COR-L47 (cell line): ENCODE measurements around the gene NBPF4.
"Not testable (repeated sequence)": the region's sequence is repeated elsewhere in the genome, so short reads cannot be mapped to it uniquely, and the experiment has no call there.

Experiments used
- DNase-seq: peaks from one replicate; lab custom pipeline; 2025; lab: John Stamatoyannopoulos, UW

Gene NBPF4, protein sequence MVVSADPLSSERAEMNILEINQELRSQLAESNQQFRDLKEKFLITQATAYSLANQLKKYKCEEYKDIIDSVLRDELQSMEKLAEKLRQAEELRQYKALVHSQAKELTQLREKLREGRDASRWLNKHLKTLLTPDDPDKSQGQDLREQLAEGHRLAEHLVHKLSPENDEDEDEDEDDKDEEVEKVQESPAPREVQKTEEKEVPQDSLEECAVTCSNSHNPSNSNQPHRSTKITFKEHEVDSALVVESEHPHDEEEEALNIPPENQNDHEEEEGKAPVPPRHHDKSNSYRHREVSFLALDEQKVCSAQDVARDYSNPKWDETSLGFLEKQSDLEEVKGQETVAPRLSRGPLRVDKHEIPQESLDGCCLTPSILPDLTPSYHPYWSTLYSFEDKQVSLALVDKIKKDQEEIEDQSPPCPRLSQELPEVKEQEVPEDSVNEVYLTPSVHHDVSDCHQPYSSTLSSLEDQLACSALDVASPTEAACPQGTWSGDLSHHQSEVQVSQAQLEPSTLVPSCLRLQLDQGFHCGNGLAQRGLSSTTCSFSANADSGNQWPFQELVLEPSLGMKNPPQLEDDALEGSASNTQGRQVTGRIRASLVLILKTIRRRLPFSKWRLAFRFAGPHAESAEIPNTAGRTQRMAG

DNA sequence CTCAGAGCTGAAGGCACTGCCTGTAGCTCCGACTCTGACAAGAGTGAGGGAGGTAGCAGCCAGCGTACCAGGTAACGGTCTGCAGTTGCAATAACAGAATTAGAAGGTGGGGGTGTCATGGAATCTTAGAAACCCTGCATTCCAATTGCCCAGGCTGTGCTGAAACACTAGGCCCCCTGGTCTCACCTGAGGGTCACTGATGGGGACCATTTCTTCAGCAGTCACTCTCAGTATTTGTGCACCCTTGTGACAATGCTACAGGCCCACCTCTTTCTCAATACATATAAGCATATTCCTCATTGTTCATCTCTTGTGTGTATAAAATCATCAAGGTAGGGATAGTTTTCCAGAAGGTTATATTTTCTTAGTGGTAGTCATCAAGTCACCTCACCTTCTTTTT lies at the start of gene NBPF4:
NBPF4 (minus strand) TSS at position 101 of the 400 bp plus-strand sequence. CDS start 315 bp downstream, outside the sequence.
- DNase-seq = not testable (repeated sequence)

DNA sequence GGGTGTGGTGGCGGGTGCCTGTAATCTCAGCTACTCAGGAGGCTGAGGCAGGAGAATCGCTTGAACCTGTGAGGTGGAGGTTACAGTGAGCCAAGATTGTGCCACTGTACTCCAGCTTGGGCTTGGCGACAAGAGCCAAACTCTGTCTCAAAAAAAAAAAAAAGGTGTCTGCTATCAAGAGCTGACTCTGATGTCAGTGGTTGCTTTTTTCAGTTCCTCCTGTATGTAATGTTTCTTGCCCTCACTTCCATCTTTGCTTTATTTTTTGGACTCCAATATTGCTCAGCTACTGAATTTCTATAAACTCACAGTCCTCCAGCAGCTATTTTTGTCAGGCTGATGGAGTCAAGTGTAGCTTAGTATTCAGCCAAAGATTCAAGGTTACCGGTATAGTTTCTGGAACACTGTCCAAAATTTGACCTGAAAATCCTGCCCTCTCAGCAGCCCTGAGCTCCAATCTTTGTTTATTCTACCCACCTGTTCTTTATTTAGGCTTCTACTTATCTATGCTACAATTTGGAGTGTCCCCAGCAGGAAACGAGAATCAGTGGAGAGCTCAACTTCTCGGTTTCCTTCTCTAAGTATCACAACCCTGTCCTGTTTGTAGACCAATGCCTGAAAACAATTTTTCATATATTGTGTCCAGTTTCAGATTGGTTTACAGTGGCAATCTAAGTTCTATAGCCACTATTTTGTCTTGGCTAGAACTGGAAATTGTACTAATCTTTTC lies 38.8 kb upstream of the NBPF4 start:
- not testable (repeated sequence) for DNase-seq

DNA sequence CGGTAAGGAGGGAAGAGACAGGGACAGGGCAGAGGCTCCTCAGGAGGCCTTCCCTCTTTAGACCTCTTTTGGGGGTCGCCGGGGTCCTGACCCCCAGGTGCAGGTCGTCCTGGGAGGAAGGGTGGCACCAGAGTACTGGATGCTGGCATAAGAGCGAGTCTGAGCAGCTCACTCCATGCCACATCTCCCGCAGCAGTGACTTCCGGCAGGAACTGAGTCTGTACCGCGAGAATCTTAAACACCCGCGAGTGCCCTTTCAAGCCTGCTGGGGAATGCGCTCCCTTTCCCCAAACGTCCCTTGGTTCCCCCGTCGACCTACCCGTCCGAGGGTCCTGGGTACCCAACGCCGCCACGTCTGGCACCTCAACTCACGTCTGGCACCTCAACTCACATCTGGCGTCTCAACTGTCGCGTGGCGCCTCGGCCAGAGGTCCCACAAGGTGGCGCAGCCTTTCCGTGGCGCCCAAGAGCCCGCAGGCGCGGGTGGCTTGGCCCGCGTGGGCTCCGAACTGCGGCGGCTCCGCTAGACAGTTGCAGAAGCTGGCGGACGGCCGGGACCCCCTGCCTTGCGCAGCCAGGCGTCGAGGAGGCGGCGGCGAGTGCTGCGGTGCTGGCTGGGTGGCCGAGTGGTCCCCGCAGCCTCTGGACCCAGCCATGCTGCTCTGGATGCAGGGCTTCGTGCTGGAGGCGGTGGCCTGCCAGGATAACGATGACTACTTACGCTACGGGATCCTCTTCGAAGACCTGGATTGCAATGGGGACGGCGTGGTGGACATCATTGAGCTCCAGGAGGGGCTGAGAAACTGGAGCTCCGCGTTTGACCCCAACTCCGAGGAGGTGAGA lies 28.8 kb upstream of the NBPF4 start:
- DNase-seq = not testable (repeated sequence)

DNA sequence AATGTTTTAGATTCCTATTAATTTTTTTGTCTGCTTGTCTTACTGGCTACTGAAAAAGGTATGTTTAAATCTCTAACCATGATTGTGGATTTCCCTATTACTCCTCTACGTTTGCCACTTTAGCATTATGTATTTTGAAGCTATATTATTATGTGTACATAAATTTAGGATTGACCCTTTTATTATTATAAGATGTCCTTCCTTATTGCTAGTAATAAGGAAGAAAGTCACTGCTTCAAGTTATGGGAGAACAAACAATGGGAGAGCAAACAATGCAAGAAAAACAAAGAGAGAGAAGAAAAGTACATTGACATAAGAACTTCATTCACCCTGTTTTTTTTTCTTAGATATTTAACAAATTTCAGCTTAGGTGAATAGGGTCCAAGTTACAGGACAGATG lies 23.2 kb upstream of the NBPF4 start:
- not testable (repeated sequence) for DNase-seq

DNA sequence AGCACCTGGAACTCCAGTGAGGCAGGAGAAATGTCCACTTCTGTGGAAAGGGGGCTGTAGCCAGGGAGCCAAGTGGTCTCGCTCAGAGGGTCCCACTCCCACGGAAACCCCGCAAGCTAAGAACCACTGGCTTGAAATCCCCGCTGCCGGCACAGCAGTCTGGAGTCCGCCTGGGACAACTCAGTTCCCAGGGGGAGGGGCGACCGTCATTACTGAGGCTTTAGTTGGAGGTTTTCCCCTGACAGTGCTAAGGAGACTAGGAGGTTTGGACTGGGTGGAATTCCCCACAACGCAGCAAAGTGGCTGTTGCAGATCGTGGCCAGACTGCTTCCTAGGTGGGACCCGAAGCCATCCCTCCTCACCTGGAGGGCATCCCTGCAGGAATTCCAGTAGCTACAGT lies 18.1 kb upstream of the NBPF4 start:
- not testable (repeated sequence) for DNase-seq

DNA sequence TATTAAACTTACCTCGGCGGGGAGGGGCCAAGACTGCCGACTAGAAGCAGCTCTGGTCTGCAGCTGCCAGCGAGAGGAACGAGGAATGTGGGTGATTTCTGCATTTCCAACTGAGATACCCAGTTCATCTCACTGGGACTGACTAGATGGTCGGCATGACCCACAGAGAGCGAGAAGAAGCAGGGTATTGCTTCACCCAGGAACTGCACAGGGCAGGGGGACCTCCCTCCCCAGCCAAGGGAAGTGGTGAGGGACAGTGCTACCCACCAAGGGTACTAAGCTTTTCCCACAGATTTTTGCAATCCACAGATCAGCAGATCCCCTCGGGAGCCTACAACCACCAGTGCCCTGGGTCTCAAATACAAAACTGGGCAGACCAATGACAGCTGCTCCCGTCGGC lies 17.6 kb upstream of the NBPF4 start:
- DNase-seq = not testable (repeated sequence)

DNA sequence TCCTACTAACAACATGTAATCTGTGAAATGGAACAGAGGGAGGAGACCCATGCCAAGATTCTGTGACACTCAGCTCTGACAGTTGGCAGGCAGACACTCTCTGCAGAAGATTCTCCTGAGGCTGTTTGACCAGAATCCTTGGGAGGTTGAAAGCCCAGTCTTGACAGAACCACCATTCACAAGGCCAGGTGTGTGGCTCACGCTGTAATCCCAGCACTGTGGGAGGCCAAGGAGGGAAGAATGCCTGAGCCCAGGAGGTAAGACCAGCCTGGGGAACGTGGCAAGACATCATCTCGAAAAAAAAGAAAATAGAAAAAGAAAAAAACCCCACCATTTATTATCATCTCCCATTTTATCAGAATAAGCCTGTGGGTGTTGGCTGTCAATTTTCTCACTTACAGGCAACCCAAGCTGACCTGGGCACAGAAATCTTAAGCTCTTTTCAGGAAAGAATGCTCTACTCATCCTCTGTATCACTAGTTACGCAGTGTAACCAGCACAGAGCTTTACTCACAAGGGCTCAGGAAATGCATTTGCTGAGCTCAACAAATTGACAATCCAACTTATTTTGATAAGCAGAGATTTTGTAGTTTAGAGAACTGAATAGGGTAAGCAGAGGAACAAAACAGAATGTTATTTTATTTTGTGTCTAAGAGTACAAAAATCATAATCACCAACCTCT lies 16.8 kb upstream of the NBPF4 start:
- DNase-seq = not testable (repeated sequence)

DNA sequence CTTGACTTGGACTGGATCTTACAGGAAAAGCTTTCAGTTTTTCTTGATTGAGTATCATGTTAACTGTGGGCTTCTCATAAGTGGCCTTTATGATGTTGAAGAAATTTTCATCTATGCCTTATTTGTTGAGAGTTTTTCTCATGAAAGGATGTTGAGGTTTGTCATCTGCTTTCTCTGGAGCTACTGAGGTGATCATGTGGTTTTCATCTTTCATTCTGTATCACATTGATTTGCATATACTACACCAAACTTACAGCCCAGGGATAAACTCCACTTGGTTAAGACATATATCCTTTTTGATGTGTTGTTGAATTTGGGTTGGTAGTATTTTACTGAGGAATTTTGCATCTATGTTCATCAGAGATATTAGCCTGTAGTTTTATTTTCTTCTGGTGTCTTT lies 11.6 kb upstream of the NBPF4 start:
- not testable (repeated sequence) for DNase-seq

DNA sequence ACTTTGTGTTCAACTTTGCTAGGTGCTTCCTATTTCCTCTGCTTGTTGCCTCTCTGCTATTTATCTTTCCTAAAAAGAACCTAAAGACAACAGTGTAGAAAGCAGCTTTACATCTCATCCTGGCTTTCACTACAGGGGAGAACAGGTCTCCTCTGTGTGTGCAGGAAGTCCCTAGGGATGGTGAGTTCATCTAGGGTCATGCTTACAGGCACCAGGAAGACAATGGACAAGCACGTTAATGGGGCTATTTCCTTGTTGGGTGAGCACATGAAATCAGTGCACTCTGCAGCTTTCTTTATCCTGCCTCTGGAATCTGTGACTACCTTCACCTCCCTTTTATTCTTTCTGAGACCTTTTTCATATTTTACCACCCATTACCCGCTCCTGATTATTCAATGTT lies 4.5 kb downstream of the NBPF4 start:
- not testable (repeated sequence) for DNase-seq

DNA sequence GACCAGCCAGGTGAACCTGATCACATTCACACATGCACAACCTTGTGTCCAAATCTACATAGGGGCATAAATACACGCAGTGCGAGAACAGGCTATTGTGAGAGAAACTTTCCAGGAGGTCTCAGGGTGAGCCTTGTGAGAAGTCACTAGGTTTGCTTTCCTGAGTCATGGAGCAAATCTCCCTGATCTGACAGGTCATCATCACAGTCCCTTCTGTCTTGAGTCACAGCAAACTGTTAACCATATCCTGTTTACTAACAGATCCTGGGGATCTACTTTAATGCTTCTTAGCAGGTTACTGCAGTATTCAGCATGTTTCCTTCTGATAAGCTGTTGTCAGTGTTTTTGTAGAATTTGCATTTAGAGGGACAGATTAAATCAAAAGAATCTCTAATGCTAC lies 8.6 kb downstream of the NBPF4 start:
- DNase-seq = not testable (repeated sequence)

DNA sequence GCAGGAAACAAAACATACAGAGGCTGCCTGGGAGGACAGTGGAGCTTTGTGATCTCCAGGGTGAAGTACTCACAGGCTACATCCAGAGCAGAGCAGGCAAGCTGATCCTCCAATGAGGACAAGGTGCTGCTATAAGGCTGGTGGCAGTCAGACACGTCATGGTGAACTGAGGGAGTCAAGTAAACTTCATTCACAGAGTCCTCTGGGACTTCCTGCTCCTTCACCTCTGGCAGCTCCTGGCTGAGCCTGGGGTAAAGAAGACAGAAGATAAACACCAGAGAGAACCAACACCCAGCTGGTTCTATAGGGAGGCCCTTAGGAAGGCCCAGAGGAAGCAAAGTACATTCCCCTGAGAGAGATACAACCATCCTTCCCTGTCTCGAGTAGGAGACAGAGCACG lies 11.7 kb downstream of the NBPF4 start:
- not testable (repeated sequence) for DNase-seq

DNA sequence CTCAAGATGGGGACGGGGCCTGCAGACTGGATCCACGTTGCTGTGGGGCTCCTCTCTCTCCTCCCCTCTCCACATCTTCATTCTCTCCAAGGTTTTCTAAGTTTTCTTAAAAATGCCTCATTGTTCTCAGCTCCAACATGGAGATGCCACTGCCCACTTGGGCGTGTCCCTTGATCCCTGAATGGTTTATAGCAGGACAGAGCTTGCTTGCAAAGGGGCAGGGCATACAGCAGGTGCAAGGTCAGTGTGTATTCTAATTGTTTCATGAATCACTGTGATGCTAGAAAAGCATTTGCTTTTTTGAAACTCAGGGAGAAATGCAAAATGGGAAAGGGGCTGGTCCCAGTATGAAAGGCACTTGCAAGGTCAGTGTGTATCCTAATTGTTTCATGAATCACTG lies 13.9 kb downstream of the NBPF4 start:
- not testable (repeated sequence) for DNase-seq

DNA sequence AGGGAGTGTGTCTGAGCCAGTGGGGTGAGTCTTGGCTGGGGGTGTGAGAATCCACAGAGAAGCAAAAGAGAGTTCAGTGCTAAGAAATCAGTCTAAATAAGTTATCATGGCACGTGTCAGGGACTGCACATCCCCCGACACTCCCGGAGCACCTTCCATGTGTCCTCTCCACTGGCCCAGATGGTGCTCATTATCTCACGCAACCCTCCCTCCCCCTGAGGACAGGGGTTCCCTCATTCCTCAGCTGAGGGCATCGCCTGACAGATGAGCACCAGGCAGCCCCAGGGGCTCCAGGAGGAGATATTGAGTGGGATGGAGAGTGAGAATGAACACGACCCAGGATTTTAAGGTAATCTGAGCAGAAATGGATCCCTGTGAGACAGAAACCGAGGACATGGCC lies 16.1 kb downstream of the NBPF4 start:
- not testable (repeated sequence) for DNase-seq

DNA sequence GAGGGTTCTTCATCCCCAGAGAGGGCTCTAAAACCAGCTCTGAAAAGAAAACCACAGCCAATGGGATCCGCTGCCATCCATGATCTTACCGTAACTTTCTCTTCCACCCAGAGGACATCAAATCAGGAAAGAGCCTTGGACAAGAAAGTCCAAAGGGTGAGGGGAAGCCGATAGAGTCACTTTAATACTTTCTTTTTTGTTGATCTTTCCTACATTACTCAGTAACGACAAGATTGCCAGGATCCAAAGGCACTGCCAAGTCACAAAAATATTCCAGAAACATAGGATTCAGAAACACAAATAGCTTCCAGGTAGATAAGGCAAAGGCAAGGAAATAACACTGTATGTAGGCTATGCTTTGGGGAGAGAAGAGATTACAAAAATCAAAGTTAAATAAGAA lies 17.0 kb downstream of the NBPF4 start:
- not testable (repeated sequence) for DNase-seq

DNA sequence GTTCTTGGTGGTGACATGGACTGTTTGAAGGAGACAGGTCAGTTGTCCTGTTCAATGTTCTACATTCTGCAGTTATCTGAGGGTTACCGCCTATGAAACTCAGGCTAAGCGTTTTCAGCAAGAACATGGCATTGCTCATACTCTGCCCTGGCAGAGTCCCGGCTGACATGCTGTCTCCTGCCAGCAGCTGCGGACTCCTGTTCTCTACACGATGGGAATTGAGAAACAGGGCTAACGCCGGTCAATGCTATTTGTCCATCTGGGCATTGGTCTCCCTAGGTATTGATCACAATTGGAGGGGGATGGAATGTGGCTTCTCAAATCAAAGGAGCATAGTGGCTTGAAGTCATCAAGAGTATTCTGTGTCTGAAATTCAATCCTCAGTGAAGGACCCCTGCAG lies 20.6 kb downstream of the NBPF4 start:
- not testable (repeated sequence) for DNase-seq

DNA sequence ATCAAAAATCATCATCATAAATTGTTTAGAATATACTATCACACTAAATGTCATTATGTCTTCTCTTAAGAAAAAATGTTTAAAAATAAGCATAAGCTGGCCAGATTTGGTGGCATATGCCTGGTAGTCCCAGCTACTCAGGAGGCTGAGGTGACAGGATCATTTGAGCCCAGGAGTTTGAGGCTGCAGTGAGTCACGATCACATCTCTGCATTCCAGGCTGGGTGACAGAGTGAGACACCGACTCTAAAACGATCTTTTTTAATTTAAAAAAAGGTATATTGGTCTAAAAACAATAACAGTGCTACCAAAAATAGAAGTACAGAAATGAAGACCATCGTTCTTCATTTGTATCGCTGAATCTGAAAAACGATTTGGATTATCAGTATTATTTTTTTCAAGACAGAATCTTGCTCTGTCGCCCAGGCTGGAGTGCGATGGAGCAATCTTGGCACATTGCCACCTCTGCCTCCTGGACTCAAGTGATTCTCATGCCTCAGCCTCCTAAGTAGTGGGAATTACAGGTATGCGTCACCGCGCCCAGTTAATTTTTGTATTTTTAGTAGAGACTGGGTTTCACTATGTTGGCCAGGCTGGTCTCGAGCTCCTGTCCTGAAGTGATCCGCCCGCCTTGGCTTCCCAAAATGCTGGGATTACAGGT lies 26.2 kb downstream of the NBPF4 start:
- not testable (repeated sequence) for DNase-seq

DNA sequence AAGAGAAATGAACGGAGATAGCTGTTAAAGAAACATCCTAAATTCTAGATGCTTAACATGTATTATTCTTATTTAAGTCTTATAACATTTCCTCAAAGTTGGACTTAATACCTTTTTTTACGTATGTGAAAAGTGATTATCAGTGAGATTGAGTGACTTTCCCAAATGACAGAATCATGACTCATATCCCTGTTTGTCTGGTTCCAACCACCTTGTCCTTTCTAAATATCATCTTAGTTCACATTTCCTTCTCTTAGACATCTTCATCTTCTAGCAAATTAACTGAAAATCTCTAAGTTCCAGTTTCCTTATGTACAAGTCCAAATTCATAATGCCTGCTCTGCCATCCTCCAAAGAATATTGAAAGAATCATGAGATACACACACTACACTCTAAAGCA lies 26.9 kb downstream of the NBPF4 start:
- DNase-seq = not testable (repeated sequence)

DNA sequence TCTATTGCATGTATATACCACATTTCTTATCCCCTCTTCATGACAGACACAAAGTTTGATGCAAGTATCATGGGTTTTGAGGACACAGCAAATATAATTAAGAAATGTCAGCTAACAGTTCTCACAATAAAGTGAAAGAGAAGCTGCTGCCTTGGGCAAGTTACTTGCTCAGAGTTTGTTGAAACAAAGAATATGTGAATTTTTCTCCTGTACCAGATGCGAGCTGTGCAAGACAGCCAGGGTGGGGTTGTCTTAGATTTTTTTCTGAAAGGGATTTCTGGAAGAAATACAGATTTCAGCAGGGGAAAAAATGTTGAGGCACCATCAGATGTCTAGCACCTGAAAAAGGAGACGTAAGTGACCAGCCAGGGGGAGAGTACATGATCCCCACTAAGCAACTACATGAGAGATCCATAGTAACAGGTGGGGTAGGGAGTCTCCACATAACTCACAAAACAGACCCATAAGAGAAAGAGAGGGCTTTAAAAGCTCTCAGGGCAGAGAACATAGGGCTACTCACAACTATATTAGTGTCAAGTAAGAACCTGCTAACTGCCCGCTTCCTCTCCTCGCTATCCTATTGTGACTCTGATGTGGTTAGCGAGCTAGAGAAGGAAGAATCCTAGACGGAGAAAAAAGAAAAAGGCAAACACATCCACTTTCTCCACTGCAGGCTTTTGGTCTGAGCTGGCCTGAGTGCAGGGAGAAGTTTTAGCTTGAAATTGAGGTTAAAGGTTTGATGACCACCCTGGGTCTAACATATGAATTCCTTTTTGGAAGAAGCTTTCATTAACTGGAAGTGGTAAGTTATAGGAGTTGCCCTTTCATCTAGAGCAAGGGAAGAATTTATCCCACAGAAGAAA lies 27.6 kb downstream of the NBPF4 start:
- DNase-seq = not testable (repeated sequence)

DNA sequence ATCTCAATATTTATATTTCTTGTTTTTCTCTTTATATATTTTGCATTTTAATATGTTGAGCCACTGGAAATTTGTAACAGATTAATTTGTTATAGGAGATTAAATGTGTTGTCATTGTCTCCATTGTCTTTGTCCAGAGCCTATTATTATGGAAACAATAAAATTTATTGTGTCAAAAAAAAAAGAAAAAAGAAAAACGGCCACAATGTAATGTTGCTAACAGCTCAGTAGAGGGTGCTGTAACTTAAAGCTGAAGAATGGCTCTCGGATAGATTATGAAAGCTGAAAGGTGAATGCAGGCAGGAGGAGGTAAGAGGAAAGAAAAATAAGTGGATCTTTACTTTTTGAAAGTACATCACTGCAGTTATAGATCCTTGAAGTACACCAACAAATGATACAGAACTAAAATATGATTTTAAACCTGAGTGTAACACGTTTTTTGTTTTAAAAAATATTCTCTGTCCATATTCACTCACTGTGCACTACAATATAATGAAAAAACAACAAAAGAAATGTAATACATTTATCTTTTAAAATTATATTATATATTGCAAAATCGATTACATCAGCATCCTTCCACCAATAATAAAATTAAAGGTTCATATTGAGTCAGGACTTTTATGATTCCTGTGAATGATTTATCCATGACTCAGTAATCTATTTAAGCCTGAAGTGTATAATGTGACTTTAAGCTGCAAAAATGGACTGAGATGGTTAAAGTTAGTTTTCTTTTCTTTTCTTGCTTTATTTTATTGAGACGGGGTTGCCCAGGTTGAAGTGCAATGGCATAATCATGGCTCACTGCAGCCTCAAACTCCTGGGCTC lies 29.0 kb downstream of the NBPF4 start:
- not testable (repeated sequence) for DNase-seq
